Tibial artery (tissue), 4 donors: ENCODE results near the gene PNMT.

Source experiments
- DNase-seq, 2 donors: peaks; one replicate each; pipeline ENCODE4 v3.0.0-alpha.2; 2019
- H3K27ac ChIP-seq, 2 donors: fragments of 200-600 bp; sonication (generic) in 1 of 2; 1 replicate in 1 of 2; 2 replicates in 1 of 2; pipeline ENCODE4 v1.5.1; 2018 to 2019; ENCODE audit warnings: mild to moderate bottlenecking in 1 of 2
- H3K27me3 ChIP-seq, 2 donors: fragments of 200-600 bp; sonication (generic) in 1 of 2; one replicate each; pipeline versions ENCODE4 v1.5.1 to v1.6.0; 2016 to 2019
- H3K36me3 ChIP-seq, 3 donors: fragments of 200-600 bp; sonication (generic) in 2 of 3; one replicate each; pipeline ENCODE4 v1.5.1; 2016 to 2019; ENCODE audit warnings: mild to moderate bottlenecking in 2 of 3
- H3K4me1 ChIP-seq, 4 donors: fragments of 200-600 bp; sonication (generic) in 2 of 4; 1 replicate in 3 of 4; 2 replicates in 1 of 4; pipeline ENCODE4 v1.5.1; 2016 to 2019
- H3K4me3 ChIP-seq, 2 donors: fragments of 200-600 bp; sonication (generic) in 1 of 2; 1 replicate in 1 of 2; 2 replicates in 1 of 2; pipeline ENCODE4 v1.5.1; 2018 to 2019; ENCODE audit warnings: mild to moderate bottlenecking in 2 of 2
- H3K9me3 ChIP-seq, 3 donors: fragments of 200-600 bp; sonication (generic) in 1 of 3; one replicate each; pipeline ENCODE4 v1.5.1; 2016 to 2019
- CTCF ChIP-seq, 2 experiments: fragments of 200-600 bp in 1 of 2; fragments of 450-650 bp in 1 of 2; IDR thresholded peaks; one replicate each; pipeline ENCODE4 v1.5.1; 2017 to 2019; ENCODE audit warnings: antibody characterized with exemption in 2 of 2, mild to moderate bottlenecking in 1 of 2, moderate library complexity in 1 of 2
- intact Hi-C: fragments of 100-400 bp; cut with DNase I; formaldehyde crosslinking; loops from one replicate; pipeline ENCODE4 v1.15.0; 2023; ENCODE audit warnings: low total_unique reads

The PNMT gene

GRCh38 chr17:39653316-39653661, 15.0 kb upstream of the PNMT start:
- Histone ChIP-seq H3K9me3 (no peaks in the 10 kb centered on the region), H3K36me3 (peaks cover 0 to 41% (median 7%) of the 10 kb centered on the region in 3 donors), H3K4me1 (peaks cover 0 to 8% (median 4%) of the 10 kb centered on the region in 4 donors), H3K27me3 (no peaks in the 10 kb centered on the region), H3K4me3 (no peak overlapping the region), H3K27ac (no peak overlapping the region)
- TF ChIP-seq CTCF (IDR thresholded peaks at IDR 0.05): no peak
- intact Hi-C loops: no loop called here
- DNase-seq: no peak

- no peaks in the 10 kb centered on the region for H3K27me3 ChIP-seq
- peaks cover 0 to 46% (median 8%) of the 10 kb centered on the region in 3 donors for H3K36me3 ChIP-seq
- peaks cover 0 to 8% (median 4%) of the 10 kb centered on the region in 4 donors for H3K4me1 ChIP-seq
- intact Hi-C loops: no loop called here
- H3K4me3 ChIP-seq: no peak overlapping the region
- H3K9me3 ChIP-seq: no peaks in the 10 kb centered on the region
- TF ChIP-seq CTCF (IDR thresholded peaks at IDR 0.05): peak; percentile 59 to 74
- no peak overlapping the region for H3K27ac ChIP-seq
- DNase-seq: peak in 1 of 2 donors; percentile 62
These were observed 14.5 kb upstream of the PNMT start for GRCh38 chr17:39653662-39654331.

GRCh38 chr17:39655105-39655504, 13.1 kb upstream of the PNMT start:
- intact Hi-C loops: no loop called here
- peaks cover 0 to 8% (median 4%) of the 10 kb centered on the region in 4 donors for H3K4me1 ChIP-seq

GRCh38 chr17:39658346-39658745, 9.9 kb upstream of the PNMT start:
- H3K27me3 ChIP-seq: no peaks in the 10 kb centered on the region
- H3K9me3 ChIP-seq: no peaks in the 10 kb centered on the region
- intact Hi-C loops: no loop called here
- H3K36me3 ChIP-seq: peaks cover 5 to 85% (median 43%) of the 10 kb centered on the region in 3 donors
- no peak for TF ChIP-seq CTCF (IDR thresholded peaks at IDR 0.05)
- no peak overlapping the region for H3K4me3 ChIP-seq
- DNase-seq: no peak
- peaks cover 0 to 23% (median 14%) of the 10 kb centered on the region in 4 donors for H3K4me1 ChIP-seq
- H3K27ac ChIP-seq: no peak overlapping the region

More at GRCh38 chr17:39655105-39655504, 13.1 kb upstream of the PNMT start:
- Histone ChIP-seq H3K9me3 (no peaks in the 10 kb centered on the region), H3K36me3 (peaks cover under 1 to 58% (median 20%) of the 10 kb centered on the region in 3 donors), H3K27me3 (no peaks in the 10 kb centered on the region), H3K27ac (no peak overlapping the region), H3K4me3 (no peak overlapping the region)
- no peak for DNase-seq
- no peak for TF ChIP-seq CTCF (IDR thresholded peaks at IDR 0.05)

DNA sequence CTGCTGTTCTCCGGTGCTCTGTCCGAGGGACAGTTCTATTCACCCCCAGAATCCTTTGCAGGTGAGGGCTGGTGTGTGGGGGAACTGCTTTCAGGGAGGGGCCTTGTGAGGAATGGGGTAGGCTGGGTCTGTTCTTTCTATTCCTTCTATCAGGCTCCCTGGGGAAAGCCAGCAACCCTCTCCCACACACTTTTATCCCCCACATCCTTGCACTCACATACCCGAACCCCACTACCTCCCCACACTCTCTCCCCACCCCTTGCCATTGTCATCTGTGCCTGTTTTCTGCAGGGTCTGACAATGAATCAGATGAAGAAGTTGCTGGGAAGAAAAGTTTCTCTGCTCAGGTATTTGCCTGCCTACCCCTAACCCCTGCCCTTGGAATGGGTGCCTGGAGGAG, 9.5 kb upstream of the PNMT start:
- no peak for DNase-seq
- no peak overlapping the region for H3K4me3 ChIP-seq
- H3K4me1 ChIP-seq: peaks cover 0 to 26% (median 17%) of the 10 kb centered on the region in 4 donors
- H3K9me3 ChIP-seq: no peaks in the 10 kb centered on the region
- TF ChIP-seq CTCF (IDR thresholded peaks at IDR 0.05): no peak
- intact Hi-C loops: no loop called here
- no peaks in the 10 kb centered on the region for H3K27me3 ChIP-seq
- H3K36me3 ChIP-seq: peaks cover 5 to 85% (median 43%) of the 10 kb centered on the region in 3 donors
- H3K27ac ChIP-seq: no peak overlapping the region
